GM19023 (cell line): ENCODE measurements around the gene PAX3.

ENCODE experiments used
- ATAC-seq: cut with Tn5 transposase; IDR thresholded peaks from one replicate; pipeline ENCODE4 v1.9.1; 2021; ENCODE audit warnings: mild to moderate bottlenecking, moderate library complexity; ENCODE audit not compliant: unreplicated experiment

PAX3 gene

GRCh38 chr2:222298311-222299150 is at the start of gene PAX3:
Gene PAX3, minus strand, starts transcription at chr2:222298998. Its CDS starts 383 bp downstream, at chr2:222298615.
- ATAC-seq = no peak

- no peak for ATAC-seq
Observed at GRCh38 chr2:222341331-222341730, 42.5 kb upstream of the PAX3 start.

GRCh38 chr2:222338374-222338773 is 39.6 kb upstream of the PAX3 start:
- no peak for ATAC-seq

- no peak for ATAC-seq
Observed at GRCh38 chr2:222336931-222337330, 38.1 kb upstream of the PAX3 start.

- ATAC-seq = no peak
Observed at GRCh38 chr2:222336442-222336841, 37.6 kb upstream of the PAX3 start.

- no peak for ATAC-seq
Observed at GRCh38 chr2:222334914-222335313, 36.1 kb upstream of the PAX3 start.

- no peak for ATAC-seq
Observed at GRCh38 chr2:222333397-222333796, 34.6 kb upstream of the PAX3 start.

GRCh38 chr2:222332116-222332515 is 33.3 kb upstream of the PAX3 start:
- no peak for ATAC-seq

GRCh38 chr2:222330910-222331309 is 32.1 kb upstream of the PAX3 start:
- ATAC-seq = no peak

GRCh38 chr2:222322236-222322635 is 23.4 kb upstream of the PAX3 start:
- no peak for ATAC-seq

- no peak for ATAC-seq
Observed at GRCh38 chr2:222320436-222321395, 21.9 kb upstream of the PAX3 start.

GRCh38 chr2:222319586-222320435 is 21.0 kb upstream of the PAX3 start:
- peak; percentile 42 for ATAC-seq

GRCh38 chr2:222318712-222319585 is 20.2 kb upstream of the PAX3 start:
- peak; percentile 40 for ATAC-seq

- ATAC-seq = peak; percentile 49
Observed at GRCh38 chr2:222318026-222318711, 19.4 kb upstream of the PAX3 start.

- no peak for ATAC-seq
Observed at GRCh38 chr2:222315443-222316121, 16.8 kb upstream of the PAX3 start.

- ATAC-seq = no peak
Observed at GRCh38 chr2:222313816-222314215, 15.0 kb upstream of the PAX3 start.

GRCh38 chr2:222311978-222312738 is 13.4 kb upstream of the PAX3 start:
- no peak for ATAC-seq
